Tibial nerve (tissue), 4 donors: ENCODE results near the gene SLC16A6. TPM values are rescaled to one million over a fixed set of nuclear protein-coding genes. Genes with fewer than 3 reads are reported as not detected.
"Not testable (repeated sequence)": the region's sequence is repeated elsewhere in the genome, so short reads cannot be mapped to it uniquely, and the experiment has no call there.

Source experiments
- DNase-seq, 2 donors: peaks; one replicate each; pipeline ENCODE4 v3.0.0-alpha.2; 2019; ENCODE audit warnings: low spot score in 2 of 2
- H3K27ac ChIP-seq, 4 donors: fragments of 200-600 bp; sonication (generic) in 3 of 4; one replicate each; pipeline ENCODE4 v1.5.1; 2017 to 2019; ENCODE audit warnings: mild to moderate bottlenecking in 1 of 4
- H3K27me3 ChIP-seq, 2 donors: fragments of 200-600 bp; sonication (generic) in 1 of 2; one replicate each; pipeline versions ENCODE4 v1.5.1 to v1.6.0; 2017 to 2019
- H3K36me3 ChIP-seq, 3 donors: fragments of 200-600 bp; sonication (generic); one replicate each; pipeline ENCODE4 v1.5.1; 2018 to 2019
- H3K4me1 ChIP-seq, 4 donors: fragments of 200-600 bp; sonication (generic) in 3 of 4; one replicate each; pipeline ENCODE4 v1.5.1; 2017 to 2019
- H3K4me3 ChIP-seq, 4 donors: fragments of 200-600 bp; sonication (generic) in 3 of 4; one replicate each; pipeline ENCODE4 v1.5.1; 2017 to 2019; ENCODE audit warnings: mild to moderate bottlenecking in 1 of 4, moderate library complexity in 1 of 4
- H3K9me3 ChIP-seq, 4 donors: fragments of 200-600 bp; sonication (generic) in 3 of 4; one replicate each; pipeline ENCODE4 v1.5.1; 2017 to 2019
- EP300 ChIP-seq, 2 donors: sonication (generic); formaldehyde crosslinking; IDR thresholded peaks; one replicate each; pipeline ENCODE4 v1.6.1; 2017; ENCODE audit warnings: antibody characterized with exemption in 2 of 2, mild to moderate bottlenecking in 1 of 2
- POLR2A ChIP-seq, 2 donors: fragments of 450-650 bp; IDR thresholded peaks; one replicate each; pipeline ENCODE4 v1.6.1; 2017; ENCODE audit warnings: antibody characterized with exemption in 2 of 2, mild to moderate bottlenecking in 2 of 2, moderate library complexity in 2 of 2
- WGBS, 2 donors: methylation state at CpG; one replicate each; pipeline ENCODE4 v1.1.5; 2018; 5-methylcytosine and 5-hydroxymethylcytosine counted together
- total RNA-seq, 4 donors: library from RNA; depleted of rRNA; stranded (reverse); fragments of >200 nt; gene quantifications; one replicate each; pipeline ENCODE4 v1.1.0, GENCODE V29; 2016
- TF ChIP-seq, protein P1 (sequence below), 5 experiments: fragments of 200-600 bp in 3 of 5; fragments of 450-650 bp in 2 of 5; sonication (generic) in 3 of 5; IDR thresholded peaks; one replicate each; pipeline ENCODE4 v1.5.1; 2016 to 2019; ENCODE audit warnings: antibody characterized with exemption in 5 of 5, mild to moderate bottlenecking in 3 of 5, moderate library complexity in 2 of 5

Gene SLC16A6, protein sequence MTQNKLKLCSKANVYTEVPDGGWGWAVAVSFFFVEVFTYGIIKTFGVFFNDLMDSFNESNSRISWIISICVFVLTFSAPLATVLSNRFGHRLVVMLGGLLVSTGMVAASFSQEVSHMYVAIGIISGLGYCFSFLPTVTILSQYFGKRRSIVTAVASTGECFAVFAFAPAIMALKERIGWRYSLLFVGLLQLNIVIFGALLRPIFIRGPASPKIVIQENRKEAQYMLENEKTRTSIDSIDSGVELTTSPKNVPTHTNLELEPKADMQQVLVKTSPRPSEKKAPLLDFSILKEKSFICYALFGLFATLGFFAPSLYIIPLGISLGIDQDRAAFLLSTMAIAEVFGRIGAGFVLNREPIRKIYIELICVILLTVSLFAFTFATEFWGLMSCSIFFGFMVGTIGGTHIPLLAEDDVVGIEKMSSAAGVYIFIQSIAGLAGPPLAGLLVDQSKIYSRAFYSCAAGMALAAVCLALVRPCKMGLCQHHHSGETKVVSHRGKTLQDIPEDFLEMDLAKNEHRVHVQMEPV
- total RNA-seq, result under 1 TPM in 2 of 4 donors, not detected in 2; 0.20 to 0.90 TPM

DNA sequence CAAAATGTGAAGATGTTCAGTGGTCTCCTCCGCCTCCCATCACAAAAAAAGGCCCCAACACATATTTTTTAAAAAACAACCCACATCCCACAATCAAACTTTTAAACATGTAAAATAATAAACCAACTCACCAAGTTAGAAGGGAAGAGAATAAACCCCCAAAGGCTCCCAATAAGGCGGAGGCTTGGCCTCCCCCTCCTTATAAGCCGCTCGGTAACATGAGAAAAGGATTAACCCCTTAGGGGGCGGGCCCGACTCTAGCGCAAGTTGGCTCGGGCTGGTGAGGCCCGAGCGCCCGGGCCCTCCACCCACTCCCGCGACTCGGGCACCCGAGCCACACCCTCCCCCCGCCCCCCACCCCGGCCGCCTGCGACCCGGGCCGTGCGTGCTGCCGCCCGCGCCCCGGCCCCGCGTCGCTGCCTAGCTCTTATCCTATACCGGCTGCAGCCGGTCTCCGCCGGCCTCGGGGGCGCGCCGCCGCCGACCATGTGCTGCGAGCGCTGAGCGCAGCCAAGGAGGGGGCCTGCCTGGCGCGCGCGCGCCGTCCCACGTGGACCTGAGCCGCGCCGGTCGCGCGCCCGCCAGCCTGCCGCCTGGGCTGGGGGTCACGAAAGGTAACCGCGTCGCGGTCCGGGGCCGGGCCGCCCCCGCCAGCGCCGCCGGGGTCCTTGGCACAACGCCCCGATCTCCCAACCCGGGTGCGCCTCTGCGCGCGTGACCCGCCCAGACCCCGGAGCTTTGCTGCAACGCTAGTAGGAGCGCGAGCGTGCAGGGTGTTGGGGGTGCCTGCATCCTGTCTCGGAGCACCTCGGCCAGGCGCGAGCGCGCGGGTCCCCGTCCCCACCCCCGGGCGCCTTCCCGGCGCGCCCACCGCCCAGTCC, at the start of gene SLC16A6, which contains the start of gene ARSG:
TSS of gene SLC16A6 (minus strand) at position 173 of the 881 bp plus-strand sequence. CDS start 12,807 bp downstream, outside the sequence.
TSS of gene ARSG (plus strand) at position 541 of the 881 bp plus-strand sequence. CDS start 15,999 bp downstream, outside the sequence.
- peaks cover 0 to 34% (median 12%) of the 10 kb centered on the region in 4 donors for H3K4me1 ChIP-seq
- H3K36me3 ChIP-seq, result no peaks in the 10 kb centered on the region
- peak within 1 kb of the TSS; percentile 46 to 60 (median 59) for H3K4me3 ChIP-seq
- peak within 1 kb of the TSS in 3 of 4 donors; percentile 50 to 84 (median 79) for H3K27ac ChIP-seq
- peaks cover 0 to 35% of the 10 kb centered on the region in 2 donors for H3K27me3 ChIP-seq
- 0 to 2% methylated on average over 23 to 47 of the region's 96 CpGs for WGBS, 2 donors
- DNase-seq, result peak in 1 of 2 donors; percentile 23
- H3K9me3 ChIP-seq, result no peaks in the 10 kb centered on the region
- TF ChIP-seq, protein P1, sequence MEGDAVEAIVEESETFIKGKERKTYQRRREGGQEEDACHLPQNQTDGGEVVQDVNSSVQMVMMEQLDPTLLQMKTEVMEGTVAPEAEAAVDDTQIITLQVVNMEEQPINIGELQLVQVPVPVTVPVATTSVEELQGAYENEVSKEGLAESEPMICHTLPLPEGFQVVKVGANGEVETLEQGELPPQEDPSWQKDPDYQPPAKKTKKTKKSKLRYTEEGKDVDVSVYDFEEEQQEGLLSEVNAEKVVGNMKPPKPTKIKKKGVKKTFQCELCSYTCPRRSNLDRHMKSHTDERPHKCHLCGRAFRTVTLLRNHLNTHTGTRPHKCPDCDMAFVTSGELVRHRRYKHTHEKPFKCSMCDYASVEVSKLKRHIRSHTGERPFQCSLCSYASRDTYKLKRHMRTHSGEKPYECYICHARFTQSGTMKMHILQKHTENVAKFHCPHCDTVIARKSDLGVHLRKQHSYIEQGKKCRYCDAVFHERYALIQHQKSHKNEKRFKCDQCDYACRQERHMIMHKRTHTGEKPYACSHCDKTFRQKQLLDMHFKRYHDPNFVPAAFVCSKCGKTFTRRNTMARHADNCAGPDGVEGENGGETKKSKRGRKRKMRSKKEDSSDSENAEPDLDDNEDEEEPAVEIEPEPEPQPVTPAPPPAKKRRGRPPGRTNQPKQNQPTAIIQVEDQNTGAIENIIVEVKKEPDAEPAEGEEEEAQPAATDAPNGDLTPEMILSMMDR (IDR thresholded peaks at IDR 0.05), result no peak
- TF ChIP-seq EP300 (IDR thresholded peaks at IDR 0.05) (no peak), POLR2A (IDR thresholded peaks at IDR 0.05) (no peak)

DNA sequence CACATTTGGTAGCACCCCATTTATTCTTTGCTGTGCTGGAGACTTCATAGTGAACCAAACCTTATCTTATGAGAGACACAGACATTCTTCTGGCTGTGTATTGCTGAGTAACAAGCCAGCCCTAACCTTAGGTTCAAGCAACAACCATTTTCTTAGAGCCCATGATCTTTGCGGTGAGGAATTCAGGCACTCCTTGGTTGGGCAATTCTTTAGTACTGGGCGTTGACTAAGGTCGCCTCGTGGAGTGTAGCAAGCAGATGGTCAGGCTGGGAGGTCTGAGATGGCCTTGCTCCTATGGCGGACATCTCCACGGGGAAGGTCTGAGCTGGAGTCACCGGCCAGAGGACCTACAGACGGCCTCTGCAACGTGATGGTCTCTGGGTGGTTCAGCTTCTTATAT, 43.5 kb upstream of the SLC16A6 start:
- TF ChIP-seq EP300 (IDR thresholded peaks at IDR 0.05) (no peak), POLR2A (IDR thresholded peaks at IDR 0.05) (no peak)
- TF ChIP-seq, protein P1 (IDR thresholded peaks at IDR 0.05), result no peak
- peaks cover 0 to 30% (median 0%) of the 10 kb centered on the region in 4 donors for H3K9me3 ChIP-seq
- no peaks in the 10 kb centered on the region for H3K4me1 ChIP-seq
- no peaks in the 10 kb centered on the region for H3K27me3 ChIP-seq
- no peak overlapping the region for H3K4me3 ChIP-seq
- DNase-seq, result no peak
- WGBS, 2 donors, result 87 to 91% methylated on average over 9 of the region's 9 CpGs
- no peaks in the 10 kb centered on the region for H3K36me3 ChIP-seq
- no peak overlapping the region for H3K27ac ChIP-seq

DNA sequence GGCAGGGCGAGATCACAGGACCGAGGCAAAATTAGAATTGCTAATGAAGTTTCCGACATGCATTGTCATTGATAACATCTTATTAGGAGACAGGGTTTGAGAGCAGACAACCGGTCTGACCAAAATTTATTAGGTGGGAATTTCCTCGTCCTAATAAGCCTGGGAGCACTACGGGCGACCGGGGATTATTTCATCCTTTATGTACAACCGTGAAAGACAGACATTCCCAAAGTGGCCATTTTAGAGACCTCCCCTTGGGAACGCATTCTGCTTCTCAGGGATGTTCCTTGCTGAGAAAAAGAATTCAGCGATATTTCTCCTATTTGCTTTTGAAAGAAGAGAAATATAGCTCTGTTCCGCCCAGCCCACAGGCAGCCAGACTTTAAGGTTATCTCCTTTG, 41.0 kb upstream of the SLC16A6 start:
- not testable (repeated sequence) for H3K4me1 ChIP-seq, H3K36me3 ChIP-seq, DNase-seq, H3K27me3 ChIP-seq, H3K27ac ChIP-seq, H3K4me3 ChIP-seq
- peaks cover 0 to 30% (median 0%) of the 10 kb centered on the region in 4 donors for H3K9me3 ChIP-seq
- 90 to 93% methylated on average over 12 of the region's 12 CpGs for WGBS, 2 donors

DNA sequence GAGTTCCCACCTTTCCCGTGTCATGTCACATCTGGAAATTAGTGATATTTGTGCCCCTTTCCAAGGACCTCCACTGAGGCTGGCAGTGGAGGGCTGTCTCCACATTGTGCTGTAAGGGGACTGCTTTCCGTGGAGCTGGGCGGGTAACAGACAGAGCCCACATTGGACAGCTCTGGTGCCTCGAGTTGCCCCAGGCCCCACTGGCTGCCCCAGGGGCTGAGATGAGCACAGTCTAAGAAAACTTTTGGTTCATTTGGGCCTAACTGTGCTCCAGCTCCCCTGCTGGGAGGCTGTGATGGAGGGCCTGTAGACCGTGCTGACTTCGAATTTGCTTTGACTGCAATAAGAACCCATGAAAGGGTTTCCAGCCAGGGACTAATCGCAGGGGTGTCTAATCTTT, 38.4 kb upstream of the SLC16A6 start:
- DNase-seq, result no peak
- Histone ChIP-seq H3K9me3 (peaks cover 0 to 30% (median 0%) of the 10 kb centered on the region in 4 donors), H3K27ac (no peak overlapping the region), H3K36me3 (no peaks in the 10 kb centered on the region), H3K4me3 (no peak overlapping the region), H3K27me3 (no peaks in the 10 kb centered on the region), H3K4me1 (no peaks in the 10 kb centered on the region)
- TF ChIP-seq, protein P1 (IDR thresholded peaks at IDR 0.05), result no peak
- TF ChIP-seq POLR2A (IDR thresholded peaks at IDR 0.05) (no peak), EP300 (IDR thresholded peaks at IDR 0.05) (no peak)
- WGBS, 2 donors, result 85 to 92% methylated on average over 7 of the region's 7 CpGs

DNA sequence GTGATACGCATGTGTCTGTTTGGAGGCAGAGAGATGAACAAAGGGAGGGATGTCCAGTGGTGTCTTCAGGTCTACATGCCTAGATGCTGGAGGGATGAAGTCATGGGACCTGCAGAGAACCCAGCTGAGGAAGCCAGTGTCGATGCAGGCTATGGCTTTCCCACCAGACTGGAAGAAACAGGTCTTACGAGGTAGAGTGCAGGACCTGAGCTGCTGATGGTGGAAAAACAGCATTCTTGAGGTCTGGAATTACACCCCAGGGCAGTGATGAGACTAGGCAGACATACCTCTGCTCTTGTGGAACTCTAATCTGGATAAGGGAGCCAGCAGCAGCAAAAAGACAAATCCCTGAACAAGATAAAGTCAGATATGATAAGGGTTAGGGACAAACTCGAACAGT, 37.7 kb upstream of the SLC16A6 start:
- Histone ChIP-seq H3K4me3 (no peak overlapping the region), H3K9me3 (peaks cover 0 to 30% (median 0%) of the 10 kb centered on the region in 4 donors), H3K27me3 (no peaks in the 10 kb centered on the region), H3K27ac (no peak overlapping the region), H3K36me3 (no peaks in the 10 kb centered on the region), H3K4me1 (no peaks in the 10 kb centered on the region)
- no peak for DNase-seq
- 53 to 58% methylated on average over 4 of the region's 4 CpGs for WGBS, 2 donors
- no peak for TF ChIP-seq EP300 (IDR thresholded peaks at IDR 0.05)
- TF ChIP-seq, protein P1 (IDR thresholded peaks at IDR 0.05), result no peak
- TF ChIP-seq POLR2A (IDR thresholded peaks at IDR 0.05), result no peak
